SK-N-SH (cell line): ENCODE measurements around the gene CFAP69.

ENCODE experiments used
- CTCF ChIP-seq: fragments of 200-600 bp; sonication (generic); IDR thresholded peaks from 2 replicates; pipeline ENCODE4 v1.6.1; 2017; ENCODE audit warnings: antibody characterized with exemption, mild to moderate bottlenecking, moderate library complexity
- EZH2phosphoT487 ChIP-seq: fragments of 200-600 bp; sonication (generic); IDR thresholded peaks from 2 replicates; pipeline ENCODE4 v1.6.1; 2017; ENCODE audit warnings: low read depth, mixed run types, mild to moderate bottlenecking, antibody characterized with exemption, moderate library complexity, borderline replicate concordance
- FOXJ3 ChIP-seq: sonication (generic); formaldehyde crosslinking; IDR thresholded peaks from 2 replicates; pipeline ENCODE4 v1.5.1; 2020; ENCODE audit warnings: mild to moderate bottlenecking, missing genetic modification reagents
- FOXM1 ChIP-seq: IDR thresholded peaks from 2 replicates; pipeline ENCODE4 v1.4.0; 2012; ENCODE audit warnings: low read depth, mild to moderate bottlenecking
- MAX ChIP-seq: IDR thresholded peaks from 2 replicates; pipeline ENCODE4 v1.4.0; 2012; ENCODE audit warnings: low read depth
- POLR2AphosphoS5 ChIP-seq: IDR thresholded peaks from 2 replicates; pipeline ENCODE4 v1.6.1; 2012; ENCODE audit warnings: low read depth, low read length
- REST ChIP-seq: IDR thresholded peaks from 2 replicates; pipeline ENCODE4 v1.6.1; 2012; ENCODE audit warnings: mild to moderate bottlenecking, low read depth, low read length, moderate library complexity

- TF ChIP-seq POLR2AphosphoS5 = peak; percentile 83; the same call in 1 of the 2 replicates
- no peak for TF ChIP-seq CTCF
- TF ChIP-seq FOXM1 = peak; percentile 63; the same call in 1 of the 2 replicates
- TF ChIP-seq REST = no peak
- TF ChIP-seq FOXJ3 (CRISPR knock-in tag) = no peak
- no peak for TF ChIP-seq EZH2phosphoT487
- TF ChIP-seq MAX = no peak
Measured at GRCh38 chr7:90271753-90272152, 26.8 kb downstream of the CFAP69 start.
